Activated CD4-positive, alpha-beta T cell treated with anti-CD3 and anti-CD28 coated beads, Interleukin-2, Interleukin-6, amounts not matched to agents 100 ng/mL and 50 ng/mL, durations not matched to agents 16 hours and 8 hours (primary cell): ENCODE results near the gene ARID1B.
"Not testable (repeated sequence)": the region's sequence is repeated elsewhere in the genome, so short reads cannot be mapped to it uniquely, and the experiment has no call there.

Source experiments
- DNase-seq: peaks from one replicate; pipeline ENCODE4 v3.0.0-alpha.2; 2020

ARID1B gene

GRCh38 chr6:157033428-157034140 lies 256.4 kb downstream of the ARID1B start:
- no peak for DNase-seq

GRCh38 chr6:157034436-157035230 lies 257.5 kb downstream of the ARID1B start:
- peak; percentile 39 for DNase-seq

- DNase-seq, result no peak
Measured at GRCh38 chr6:157035546-157035945, 258.4 kb downstream of the ARID1B start.

DNA sequence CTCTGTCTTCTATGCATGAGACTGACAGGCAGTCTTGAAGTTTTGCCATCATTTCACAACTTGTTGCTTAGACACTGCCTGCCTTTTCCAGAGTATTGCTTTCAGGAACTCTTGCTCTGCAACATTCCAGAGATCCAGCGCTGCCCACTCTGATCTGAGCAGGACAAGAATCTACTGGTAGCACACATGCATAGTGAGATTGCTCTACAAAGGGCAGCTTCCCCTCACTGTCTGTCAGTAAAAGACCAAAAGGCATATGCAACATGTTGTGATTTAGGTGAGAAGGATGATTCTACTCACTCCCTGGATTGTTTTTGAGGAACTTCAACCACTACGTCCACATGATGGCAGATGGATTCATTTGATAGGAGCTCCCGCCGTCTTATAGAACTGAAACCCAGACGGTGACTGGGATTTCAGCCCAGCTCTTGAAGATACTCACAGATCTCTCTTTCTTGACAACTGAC lies 259.1 kb downstream of the ARID1B start:
- no peak for DNase-seq

DNA sequence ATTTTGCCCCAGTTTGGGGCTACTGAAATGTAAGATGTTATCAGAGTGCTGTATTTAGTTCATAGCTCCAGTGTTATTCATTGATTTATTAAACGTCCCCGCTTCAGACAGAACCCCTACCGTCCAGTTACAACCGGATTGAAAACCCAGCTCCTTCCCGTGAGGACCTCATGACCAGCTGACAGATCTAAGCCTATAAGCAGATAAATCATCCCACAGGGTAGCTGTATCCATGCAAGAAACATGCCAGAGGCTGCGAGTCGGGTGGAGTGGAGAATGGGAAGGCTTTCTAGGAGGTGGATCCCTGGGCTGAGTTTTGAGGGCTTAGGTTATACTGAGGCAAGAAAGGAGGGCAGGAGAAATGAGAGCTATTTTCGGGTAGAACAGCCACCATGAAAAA lies 260.0 kb downstream of the ARID1B start:
- DNase-seq, result no peak

GRCh38 chr6:157038610-157039009 lies 261.4 kb downstream of the ARID1B start:
- no peak for DNase-seq

DNA sequence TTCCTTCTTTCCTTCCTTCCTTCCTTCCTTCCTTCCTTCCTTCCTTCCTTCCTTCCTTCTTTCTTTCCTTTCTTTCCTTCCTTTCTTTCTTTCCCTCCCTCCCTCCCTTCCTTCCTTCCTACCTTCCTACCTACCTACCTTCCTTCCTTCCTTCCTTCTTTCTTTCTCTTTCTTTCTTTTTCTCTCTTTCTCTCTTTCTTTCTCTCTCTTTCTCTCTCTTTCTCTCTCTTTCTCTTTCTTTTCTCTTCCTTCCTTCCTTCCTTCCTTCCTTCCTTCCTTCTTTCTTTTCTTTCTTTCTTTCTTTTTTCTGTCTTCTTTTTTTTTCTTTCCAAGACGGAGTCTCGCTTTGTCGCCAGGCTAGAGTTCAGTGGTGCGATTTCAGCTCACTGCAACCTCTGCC lies 262.5 kb downstream of the ARID1B start:
- not testable (repeated sequence) for DNase-seq

GRCh38 chr6:157040191-157040590 lies 263.0 kb downstream of the ARID1B start:
- DNase-seq, result no peak

- no peak for DNase-seq
Measured at GRCh38 chr6:157045831-157046454, 268.8 kb downstream of the ARID1B start.

GRCh38 chr6:157046776-157047175 lies 269.6 kb downstream of the ARID1B start:
- no peak for DNase-seq

DNA sequence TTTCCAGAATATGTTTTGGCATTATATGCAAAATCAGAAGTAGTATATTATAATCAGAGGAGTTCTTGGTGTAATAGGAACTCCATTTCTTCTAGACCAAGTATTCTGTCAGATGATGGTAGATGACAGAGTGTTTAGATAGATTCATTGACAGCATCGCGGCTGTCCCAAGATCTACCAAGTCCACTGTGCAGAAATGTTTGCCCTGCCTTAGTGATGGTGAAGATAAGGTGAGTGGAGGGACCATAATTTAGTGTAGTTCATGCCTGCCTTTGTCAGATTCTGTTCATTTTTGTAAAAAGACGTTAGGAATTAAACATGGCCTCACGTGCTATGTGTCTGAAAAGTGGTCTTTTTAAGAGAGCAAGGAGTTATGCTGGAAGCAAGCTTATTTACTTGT lies 270.1 kb downstream of the ARID1B start:
- DNase-seq, result no peak

DNA sequence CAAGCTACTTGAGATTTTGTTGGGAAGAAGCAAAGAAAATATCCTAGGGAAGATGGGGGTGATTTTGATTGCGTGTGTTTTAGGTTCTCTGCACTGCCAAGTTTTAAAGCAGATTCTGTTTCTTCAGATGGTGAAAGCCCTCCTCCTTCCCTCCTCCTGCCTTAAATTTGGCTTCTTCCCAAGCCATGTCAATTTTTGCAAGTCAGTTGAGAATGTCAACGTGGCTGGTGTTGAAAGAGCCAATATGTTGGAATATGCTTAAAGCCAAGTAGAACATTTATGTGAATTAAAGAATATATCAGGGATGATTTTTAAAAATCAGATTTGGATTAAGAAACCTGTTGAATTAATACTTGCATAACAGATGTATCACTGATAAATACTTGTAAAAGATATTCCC lies 270.8 kb downstream of the ARID1B start:
- DNase-seq, result no peak

- DNase-seq, result no peak
Measured at GRCh38 chr6:157049133-157049532, 272.0 kb downstream of the ARID1B start.

GRCh38 chr6:157050537-157051265 lies 273.5 kb downstream of the ARID1B start:
- no peak for DNase-seq

DNA sequence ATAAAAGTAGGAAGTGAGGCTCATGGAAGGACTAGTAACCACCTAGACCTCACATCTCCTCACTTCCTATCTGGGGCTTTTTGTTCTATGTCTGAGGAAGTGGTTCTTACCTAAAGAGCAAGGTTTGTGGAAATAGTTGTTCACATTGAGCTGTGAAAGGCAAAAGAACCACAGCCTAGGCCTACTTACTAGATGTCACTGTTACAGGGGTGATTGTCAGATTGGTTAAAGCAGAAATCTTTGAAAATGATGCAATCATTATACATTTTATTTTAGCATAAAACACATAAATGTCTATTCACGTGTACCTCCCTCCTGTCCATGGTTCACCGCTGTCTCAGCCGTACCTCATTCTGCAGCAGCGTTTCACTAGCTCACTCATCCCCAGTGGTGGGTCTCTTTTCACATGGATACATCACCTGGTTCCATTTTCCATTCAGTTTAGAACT lies 277.4 kb downstream of the ARID1B start:
- DNase-seq, result peak; percentile 67

- no peak for DNase-seq
Measured at GRCh38 chr6:157055863-157056262, 278.7 kb downstream of the ARID1B start.

- DNase-seq, result peak; percentile 38
Measured at GRCh38 chr6:157056275-157056674, 279.1 kb downstream of the ARID1B start.

DNA sequence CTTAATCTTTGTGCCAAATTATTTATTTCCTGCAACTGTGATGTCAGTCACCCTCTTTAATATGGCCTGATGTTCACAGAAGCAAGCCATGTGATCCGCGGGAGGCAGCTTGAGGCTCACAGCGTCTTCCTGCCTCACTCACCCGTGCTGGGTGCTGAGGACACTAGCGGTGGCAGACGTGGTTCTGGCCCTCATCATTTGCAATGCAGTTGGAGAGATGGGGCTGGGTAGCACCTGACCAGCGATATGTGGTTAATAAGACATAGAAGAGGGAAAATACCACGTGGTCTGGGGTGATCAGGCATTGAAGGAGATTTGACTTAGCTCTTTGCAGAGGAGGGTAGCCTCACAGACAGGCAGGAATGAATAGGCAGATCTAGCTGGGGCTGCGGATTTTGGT lies 281.4 kb downstream of the ARID1B start:
- DNase-seq, result no peak

GRCh38 chr6:157059781-157060180 lies 282.6 kb downstream of the ARID1B start:
- DNase-seq, result no peak

- no peak for DNase-seq
Measured at GRCh38 chr6:157060440-157060952, 283.3 kb downstream of the ARID1B start.

DNA sequence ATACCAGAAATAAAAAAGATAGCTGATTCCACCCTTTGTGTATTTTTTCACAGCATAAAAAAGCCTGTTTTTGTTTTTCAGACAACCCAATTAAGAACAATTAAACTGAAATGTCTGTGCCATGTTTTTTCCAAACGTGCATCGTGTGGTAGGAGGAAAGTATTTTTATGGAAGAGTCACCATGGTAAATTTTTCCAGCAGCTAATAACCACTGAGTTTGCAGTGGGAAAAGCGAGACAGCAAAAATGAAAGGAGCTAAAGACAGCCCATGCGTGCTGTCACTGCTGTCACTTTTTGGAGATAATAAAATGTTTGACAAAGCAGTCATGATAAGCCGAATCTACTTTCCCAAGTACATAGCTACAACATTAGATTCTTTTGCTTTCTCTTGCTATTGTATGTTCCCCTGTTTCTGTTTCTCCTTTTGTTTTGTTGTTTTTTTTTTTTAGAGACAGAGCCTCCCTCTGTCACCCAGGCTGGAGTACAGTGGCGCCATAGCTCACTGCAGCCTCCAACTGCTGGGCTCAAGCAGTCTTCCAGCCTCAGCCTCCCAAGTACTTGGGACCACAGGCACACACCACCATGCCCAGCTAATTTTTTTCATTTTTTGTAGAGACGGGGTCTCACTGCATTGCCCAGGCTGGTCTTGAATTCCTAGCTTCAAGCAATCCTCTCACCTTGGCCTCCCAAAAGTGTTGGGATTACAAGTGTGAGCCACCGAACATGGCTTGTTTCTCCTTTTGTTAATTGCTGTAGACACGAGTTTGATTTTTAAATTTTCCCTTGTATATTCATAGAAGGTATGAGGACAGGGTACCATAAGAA lies 284.8 kb downstream of the ARID1B start:
- DNase-seq, result no peak
